Stimulated activated CD8-positive, alpha-beta memory T cell treated with anti-CD3 and anti-CD28 coated beads, Interleukin-4, amount 100 ng/mL, for 4 hours (primary cell): Measurements from ENCODE around the gene CCNL1.
"Not testable (repeated sequence)": the region's sequence is repeated elsewhere in the genome, so short reads cannot be mapped to it uniquely, and the experiment has no call there.

Experiments used
- DNase-seq, 2 donors: peaks; one replicate each; pipeline ENCODE4 v3.0.0-alpha.2; 2020; ENCODE audit warnings: low read depth in 2 of 2, low spot score in 1 of 2

CCNL1 gene

DNA sequence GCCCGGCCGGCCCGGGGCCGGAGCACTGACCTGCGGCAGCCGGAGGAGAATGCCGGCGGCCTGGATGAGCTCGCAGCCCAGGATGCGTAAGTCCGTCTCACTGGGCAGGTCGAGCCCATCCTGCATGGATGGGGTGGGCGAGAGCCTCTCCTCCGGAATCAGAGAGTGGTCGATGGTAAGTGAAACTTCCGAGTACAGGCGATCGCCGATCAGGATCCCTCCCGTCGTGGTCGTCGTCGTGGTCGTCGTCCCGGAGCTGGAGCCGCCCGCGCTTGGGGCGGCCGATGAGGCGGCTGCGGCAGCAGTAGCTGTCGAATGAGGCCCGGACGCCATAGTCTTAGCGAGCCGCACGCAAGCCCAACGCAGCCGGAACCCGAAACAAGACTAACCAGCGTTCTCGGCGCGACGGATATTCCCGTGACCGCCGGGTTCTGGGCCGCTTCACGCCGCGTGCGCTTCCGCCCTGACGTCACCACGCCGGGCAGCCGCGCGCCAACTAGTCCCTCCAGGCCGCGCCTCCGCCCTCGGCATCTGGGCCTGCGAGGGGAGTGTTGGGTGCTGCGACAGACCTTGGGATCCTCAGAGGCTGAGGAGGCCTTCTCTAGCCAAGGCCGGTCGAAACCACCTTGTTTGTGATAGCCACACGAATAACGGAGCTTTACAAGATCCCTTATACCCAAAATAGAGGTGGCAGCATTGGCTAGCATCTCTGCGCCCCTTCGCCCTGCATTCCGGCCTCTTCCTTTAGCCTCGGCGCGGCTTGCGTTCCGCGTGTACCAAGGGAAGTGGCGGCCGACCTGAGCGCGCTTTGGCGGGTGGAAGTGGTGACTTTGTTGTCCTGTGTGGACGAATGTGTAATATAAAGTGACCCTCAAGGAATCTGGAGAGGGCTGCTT lies at the start of gene CCNL1:
Gene CCNL1, minus strand, starts transcription at position 386 of the 896 bp plus-strand sequence. Its CDS starts 53 bp downstream, at position 333.
- DNase-seq, result peak; percentile 88 to 92

GRCh38 chr3:157204880-157205279 lies 44.9 kb upstream of the CCNL1 start:
- DNase-seq, result no peak

- no peak for DNase-seq
Observed at GRCh38 chr3:157204431-157204830, 44.5 kb upstream of the CCNL1 start.

GRCh38 chr3:157201648-157202278 lies 41.8 kb upstream of the CCNL1 start:
- no peak for DNase-seq

DNA sequence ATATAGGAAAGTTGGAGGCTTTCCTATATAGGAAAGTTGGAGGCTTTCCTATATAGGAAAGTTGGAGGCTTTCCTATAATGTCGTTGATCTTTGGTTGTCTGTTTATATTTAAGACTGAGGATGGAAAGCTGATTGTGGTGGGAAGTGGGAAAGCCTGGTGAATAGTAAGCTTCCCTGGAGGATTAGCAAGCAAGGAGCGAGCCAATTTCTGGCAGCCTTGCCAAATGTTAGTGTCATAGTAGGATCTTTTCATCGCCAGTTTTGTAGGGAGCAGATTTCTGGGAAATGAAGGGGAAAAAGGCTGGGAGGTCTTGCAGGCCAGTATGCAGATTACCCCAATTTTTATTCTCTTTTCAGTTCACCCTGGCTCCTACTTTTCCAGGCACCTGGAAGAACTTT lies 39.9 kb upstream of the CCNL1 start:
- DNase-seq, result no peak

GRCh38 chr3:157195965-157196364 lies 36.0 kb upstream of the CCNL1 start:
- no peak for DNase-seq

- DNase-seq, result not testable (repeated sequence)
Observed at GRCh38 chr3:157191149-157191548, 31.2 kb upstream of the CCNL1 start.

GRCh38 chr3:157190380-157190872 lies 30.5 kb upstream of the CCNL1 start:
- no peak for DNase-seq

- no peak for DNase-seq
Observed at GRCh38 chr3:157188391-157188790, 28.4 kb upstream of the CCNL1 start.

- no peak for DNase-seq
Observed at GRCh38 chr3:157182879-157183278, 22.9 kb upstream of the CCNL1 start.

- DNase-seq, result no peak
Observed at GRCh38 chr3:157180262-157180661, 20.3 kb upstream of the CCNL1 start.

DNA sequence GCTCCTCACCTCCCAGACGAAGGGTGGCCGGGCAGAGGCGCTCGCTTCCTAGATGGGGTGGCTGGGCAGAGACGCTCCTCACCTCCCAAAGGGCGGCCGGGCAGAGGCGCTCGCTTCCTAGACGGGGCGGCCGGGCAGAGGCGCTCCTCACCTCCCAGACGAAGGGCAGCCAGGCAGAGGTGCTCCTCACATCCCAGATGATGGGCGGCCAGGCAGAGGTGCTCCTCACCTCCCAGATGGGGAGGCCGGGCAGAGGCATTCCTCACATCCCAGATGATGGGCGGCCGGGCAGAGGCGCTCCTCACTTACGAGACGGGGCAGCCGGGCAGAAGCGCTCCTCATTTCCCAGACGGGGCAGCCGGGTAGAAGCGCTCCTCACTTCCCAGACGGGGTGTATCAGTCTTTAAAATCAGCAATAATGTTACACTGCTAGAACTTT lies 19.4 kb upstream of the CCNL1 start:
- DNase-seq, result no peak

DNA sequence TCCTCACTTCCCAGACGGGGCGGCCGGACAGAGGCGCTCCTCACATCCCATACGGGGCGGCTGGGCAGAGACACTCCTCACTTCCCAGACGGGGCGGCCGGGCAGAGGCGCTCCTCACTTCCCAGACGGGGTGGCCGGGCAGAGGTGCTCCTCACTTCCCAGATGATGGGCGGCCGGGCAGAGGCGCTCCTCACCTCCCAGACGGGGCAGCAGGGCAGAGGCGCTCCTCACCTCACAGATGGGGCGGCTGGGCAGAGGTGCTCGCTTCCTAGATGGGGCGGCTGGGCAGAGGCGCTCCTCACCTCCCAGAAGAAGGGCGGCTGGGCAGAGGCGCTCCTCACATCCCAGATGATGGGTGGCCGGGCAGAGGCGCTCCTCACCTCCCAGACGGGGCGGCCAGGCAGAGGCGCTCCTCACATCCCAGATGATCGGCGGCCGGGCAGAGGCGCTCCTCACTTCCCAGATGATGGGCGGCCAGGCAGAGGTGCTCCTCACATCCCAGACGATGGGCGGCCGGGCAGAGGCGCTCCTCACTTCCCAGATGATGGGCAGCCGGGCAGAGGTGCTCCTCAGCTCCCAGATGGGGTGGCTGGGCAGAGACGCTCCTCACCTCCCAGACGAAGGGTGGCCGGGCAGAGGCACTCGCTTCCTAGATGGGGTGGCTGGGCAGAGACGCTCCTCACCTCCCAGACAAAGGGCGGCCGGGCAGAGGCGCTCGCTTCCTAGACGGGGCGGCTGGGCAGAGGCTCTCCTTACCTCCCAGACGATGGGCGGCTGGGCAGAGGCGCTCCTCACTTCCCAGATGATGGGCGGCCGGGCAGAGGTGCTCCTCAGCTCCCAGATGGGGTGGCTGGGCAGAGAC lies 18.8 kb upstream of the CCNL1 start:
- not testable (repeated sequence) for DNase-seq

- DNase-seq, result not testable (repeated sequence)
Observed at GRCh38 chr3:157177801-157178453, 18.0 kb upstream of the CCNL1 start.

DNA sequence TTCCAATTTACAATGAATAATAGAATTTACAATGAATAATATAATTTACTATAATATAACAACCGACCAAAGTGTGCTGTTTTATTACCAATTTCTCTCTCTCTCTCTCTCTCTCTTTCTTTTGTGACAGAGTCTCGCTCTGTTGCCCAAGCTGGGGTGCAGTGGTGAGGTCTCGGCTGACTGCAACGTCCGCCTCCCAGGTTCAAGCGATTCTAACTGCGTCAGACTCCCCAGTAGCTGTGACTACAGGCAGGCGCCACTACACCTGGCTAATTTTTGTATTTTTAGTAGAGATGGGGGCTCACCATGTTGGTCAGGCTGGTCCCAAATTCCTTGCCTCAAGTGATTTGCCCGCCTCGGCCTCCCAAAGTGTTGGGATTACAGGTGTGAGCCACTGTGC lies 17.0 kb upstream of the CCNL1 start:
- no peak for DNase-seq

DNA sequence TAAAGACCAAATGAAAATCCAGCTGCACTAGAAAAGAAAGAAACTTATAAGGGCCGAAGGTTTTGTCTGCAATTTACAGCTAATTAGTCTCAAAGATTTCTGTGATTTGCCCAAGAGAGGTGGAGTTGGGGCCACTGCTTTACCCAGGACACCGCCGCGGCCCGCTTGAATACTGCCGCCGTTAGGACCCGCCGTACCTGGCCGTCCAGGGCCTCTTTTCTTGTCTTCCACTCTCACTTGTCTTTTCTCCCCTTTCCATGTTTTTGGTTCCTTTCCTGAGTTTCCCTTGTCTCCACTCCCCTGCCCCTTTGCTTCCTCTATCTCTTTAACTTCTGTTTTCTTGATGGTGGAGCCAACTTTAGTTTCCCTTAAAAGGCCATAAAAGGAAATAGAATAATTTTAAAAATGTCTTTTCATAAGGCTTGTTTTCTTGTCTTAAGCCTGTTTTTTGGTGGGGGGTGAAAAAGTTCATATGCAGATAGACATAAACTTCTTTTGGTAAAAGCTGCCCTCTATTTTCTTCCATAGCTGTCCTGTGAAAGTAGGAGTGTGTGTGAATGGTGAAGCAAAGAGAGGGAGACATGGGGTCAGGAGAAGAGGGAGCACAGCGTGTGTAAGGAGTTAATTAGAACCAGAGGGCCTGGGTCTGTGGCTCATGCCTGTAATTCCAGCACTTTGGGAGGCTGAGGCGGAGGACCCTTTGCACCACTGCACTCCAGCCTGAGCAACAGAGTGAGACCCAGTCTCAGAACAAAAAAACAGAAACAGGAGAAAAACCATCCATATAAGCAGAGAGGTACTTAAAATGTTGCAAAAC lies 16.0 kb upstream of the CCNL1 start:
- no peak for DNase-seq

DNA sequence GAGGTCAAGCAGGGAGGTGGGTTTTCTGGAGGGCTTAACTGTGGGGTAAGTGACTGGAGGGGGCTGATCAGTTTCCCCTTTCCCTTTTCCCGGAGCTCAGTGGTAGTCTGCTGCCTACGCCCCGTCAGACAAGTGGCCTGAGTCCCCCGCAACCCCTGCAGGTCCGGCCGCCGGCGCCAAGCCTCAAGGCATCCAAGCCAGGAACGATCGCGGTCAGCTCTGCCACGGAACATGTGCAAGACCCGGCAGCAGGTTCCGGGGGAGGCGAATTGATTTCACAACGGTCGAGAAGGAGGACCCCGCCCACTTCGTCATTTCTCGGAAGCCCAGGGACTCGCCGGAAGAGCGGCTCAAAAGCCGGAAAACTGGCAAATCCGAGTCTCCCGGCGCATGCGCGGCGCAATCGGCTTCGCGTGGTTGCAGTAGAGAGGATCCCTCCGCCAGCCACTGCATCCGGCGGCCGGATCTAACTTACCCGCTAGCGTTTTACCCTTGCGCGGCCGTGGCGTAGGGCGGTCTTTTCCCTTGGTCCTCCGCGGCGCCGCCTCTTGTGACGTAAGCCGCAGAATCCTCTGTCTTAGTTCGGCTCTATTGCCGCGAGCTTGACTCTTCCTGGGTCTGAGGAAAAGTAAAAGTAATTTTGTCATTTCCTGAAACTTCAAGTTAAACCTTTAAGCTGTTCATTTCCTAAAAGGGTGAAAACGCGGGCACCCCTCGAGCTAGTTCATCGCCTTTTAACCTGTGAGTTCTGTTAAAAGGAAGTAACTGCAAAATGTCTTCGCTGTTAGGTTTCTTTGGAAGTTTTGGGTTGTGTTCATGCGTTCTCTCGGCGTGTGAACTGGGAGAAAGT lies 14.9 kb upstream of the CCNL1 start:
- DNase-seq, result peak; percentile 97 to 98

- no peak for DNase-seq
Observed at GRCh38 chr3:157174290-157174648, 14.3 kb upstream of the CCNL1 start.

- not testable (repeated sequence) for DNase-seq
Observed at GRCh38 chr3:157173343-157173742, 13.4 kb upstream of the CCNL1 start.
